ENCODE measurements around the gene SERINC3. TPM values are rescaled to one million over a fixed set of nuclear protein-coding genes. Genes with fewer than 3 reads are reported as not detected.
A peak's percentile ranks its signal among the peaks of the same experiment; 100 is the strongest.

Gene SERINC3
- total RNA-seq, 1 donor from 2014 or later: 82.8 TPM

- no peak for TF ChIP-seq CTCF (IDR thresholded peaks at IDR 0.05; ENCODE audit: unreplicated experiment)
- H3K36me3 Mint-ChIP-seq (ENCODE audit: low read depth, unreplicated experiment): no peaks in the 10 kb centered on the region
- no peaks in the 10 kb centered on the region for H3K9me3 Mint-ChIP-seq (ENCODE audit: unreplicated experiment)
- peaks cover 4% of the 10 kb centered on the region for H3K27me3 Mint-ChIP-seq (ENCODE audit: unreplicated experiment)
- no peak overlapping the region for H3K27ac Mint-ChIP-seq (ENCODE audit: unreplicated experiment)
- no peak overlapping the region for H3K4me3 Mint-ChIP-seq (ENCODE audit: unreplicated experiment)
- no peak for DNase-seq (ENCODE audit: low spot score)
- peaks cover 24% of the 10 kb centered on the region for H3K4me1 Mint-ChIP-seq (ENCODE audit: unreplicated experiment)
Measured at GRCh38 chr20:44528309-44528708, 6.4 kb upstream of the SERINC3 start.

GRCh38 chr20:44527716-44528199, 5.9 kb upstream of the SERINC3 start:
- Mint-ChIP-seq H3K27me3 (ENCODE audit: unreplicated experiment) (peaks cover 4% of the 10 kb centered on the region), H3K9me3 (ENCODE audit: unreplicated experiment) (no peaks in the 10 kb centered on the region), H3K4me3 (ENCODE audit: unreplicated experiment) (no peak overlapping the region), H3K4me1 (ENCODE audit: unreplicated experiment) (peaks cover 25% of the 10 kb centered on the region), H3K27ac (ENCODE audit: unreplicated experiment) (no peak overlapping the region), H3K36me3 (ENCODE audit: low read depth, unreplicated experiment) (no peaks in the 10 kb centered on the region)
- DNase-seq (ENCODE audit: low spot score): no peak
- TF ChIP-seq CTCF (IDR thresholded peaks at IDR 0.05; ENCODE audit: unreplicated experiment): no peak

GRCh38 chr20:44526129-44526528, 4.3 kb upstream of the SERINC3 start:
- H3K36me3 Mint-ChIP-seq (ENCODE audit: low read depth, unreplicated experiment): no peaks in the 10 kb centered on the region
- H3K4me3 Mint-ChIP-seq (ENCODE audit: unreplicated experiment): peak overlapping the region; percentile 59

DNA sequence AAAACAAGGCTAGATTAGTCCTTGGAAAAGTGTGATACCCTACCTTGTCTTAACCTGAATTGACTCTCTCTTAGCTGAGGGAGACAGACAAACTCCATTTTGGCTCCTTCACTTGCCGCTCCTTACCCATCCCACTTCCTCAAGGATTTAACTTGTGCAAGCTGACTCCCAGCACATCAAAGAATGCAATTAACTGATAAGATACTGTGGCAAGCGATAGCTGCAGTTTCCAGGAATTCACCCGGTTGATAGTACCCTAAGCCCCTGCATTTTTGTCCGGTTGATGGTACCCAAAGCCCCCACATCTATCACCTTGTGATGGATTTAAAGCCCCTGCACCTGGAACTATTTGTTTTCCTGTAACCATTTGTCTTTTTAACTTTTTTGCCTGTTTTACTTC, 1.9 kb upstream of the SERINC3 start:
- peaks cover 46% of the 10 kb centered on the region for H3K4me1 Mint-ChIP-seq (ENCODE audit: unreplicated experiment)
- H3K9me3 Mint-ChIP-seq (ENCODE audit: unreplicated experiment): no peaks in the 10 kb centered on the region
- H3K27ac Mint-ChIP-seq (ENCODE audit: unreplicated experiment): no peak overlapping the region
- peaks cover 4% of the 10 kb centered on the region for H3K27me3 Mint-ChIP-seq (ENCODE audit: unreplicated experiment)
- peaks cover 3% of the 10 kb centered on the region for H3K36me3 Mint-ChIP-seq (ENCODE audit: low read depth, unreplicated experiment)
- DNase-seq (ENCODE audit: low spot score): no peak
- no peak for TF ChIP-seq CTCF (IDR thresholded peaks at IDR 0.05; ENCODE audit: unreplicated experiment)
- H3K4me3 Mint-ChIP-seq (ENCODE audit: unreplicated experiment): no peak overlapping the region

More at GRCh38 chr20:44526129-44526528, 4.3 kb upstream of the SERINC3 start:
- TF ChIP-seq CTCF (IDR thresholded peaks at IDR 0.05; ENCODE audit: unreplicated experiment): no peak
- DNase-seq (ENCODE audit: low spot score): no peak
- peak overlapping the region; percentile 67 for H3K27ac Mint-ChIP-seq (ENCODE audit: unreplicated experiment)
- no peaks in the 10 kb centered on the region for H3K9me3 Mint-ChIP-seq (ENCODE audit: unreplicated experiment)
- H3K27me3 Mint-ChIP-seq (ENCODE audit: unreplicated experiment): peaks cover 3% of the 10 kb centered on the region
- peaks cover 28% of the 10 kb centered on the region for H3K4me1 Mint-ChIP-seq (ENCODE audit: unreplicated experiment)

DNA sequence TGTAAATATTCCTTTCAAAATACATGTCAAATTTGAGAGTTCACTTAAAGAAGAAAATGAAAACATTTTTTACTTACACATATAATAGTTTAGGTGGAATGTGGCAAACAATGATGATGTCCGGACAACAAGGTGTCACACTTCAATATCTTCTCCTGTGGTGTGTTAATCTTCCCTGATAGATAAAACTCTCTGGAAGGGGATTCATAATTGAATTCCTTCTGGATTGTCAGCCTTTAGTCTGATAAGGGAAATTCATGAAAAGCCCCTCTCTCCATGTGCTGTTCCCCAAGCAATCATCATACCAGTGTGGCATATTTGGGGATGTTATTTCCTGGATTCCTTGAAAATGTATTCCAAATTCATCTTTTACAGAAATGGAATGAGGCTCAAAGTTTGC, 971 bp upstream of the SERINC3 start:
- peaks cover 4% of the 10 kb centered on the region for H3K27me3 Mint-ChIP-seq (ENCODE audit: unreplicated experiment)
- no peak for TF ChIP-seq CTCF (IDR thresholded peaks at IDR 0.05; ENCODE audit: unreplicated experiment)
- peak overlapping the region; percentile 72 for H3K4me3 Mint-ChIP-seq (ENCODE audit: unreplicated experiment)
- no peak for DNase-seq (ENCODE audit: low spot score)
- peaks cover 49% of the 10 kb centered on the region for H3K4me1 Mint-ChIP-seq (ENCODE audit: unreplicated experiment)
- H3K27ac Mint-ChIP-seq (ENCODE audit: unreplicated experiment): peak overlapping the region; percentile 65
- no peaks in the 10 kb centered on the region for H3K9me3 Mint-ChIP-seq (ENCODE audit: unreplicated experiment)
- peaks cover 5% of the 10 kb centered on the region for H3K36me3 Mint-ChIP-seq (ENCODE audit: low read depth, unreplicated experiment)

All from endothelial cell (in vitro differentiated cells).